GM21367 (cell line): ENCODE data around the gene STX11.

Experiments used
- ATAC-seq: cut with Tn5 transposase; IDR thresholded peaks from one replicate; pipeline ENCODE4 v1.9.1; 2021; ENCODE audit not compliant: unreplicated experiment

Gene STX11

GRCh38 chr6:144141470-144141869 is 8.8 kb upstream of the STX11 start:
- ATAC-seq: no peak

- no peak for ATAC-seq
Observed at GRCh38 chr6:144143106-144143505, 7.2 kb upstream of the STX11 start.

- no peak for ATAC-seq
Observed at GRCh38 chr6:144143878-144144277, 6.4 kb upstream of the STX11 start.

GRCh38 chr6:144144996-144145395 is 5.3 kb upstream of the STX11 start:
- ATAC-seq: no peak

GRCh38 chr6:144145541-144145940 is 4.8 kb upstream of the STX11 start:
- ATAC-seq: no peak

GRCh38 chr6:144148886-144149285 is 1.4 kb upstream of the STX11 start:
- no peak for ATAC-seq

- ATAC-seq: no peak
Observed at GRCh38 chr6:144149558-144149893, 791 bp upstream of the STX11 start.

GRCh38 chr6:144150710-144151657 is 667 bp downstream of the STX11 start:
- ATAC-seq: peak; percentile 48

- no peak for ATAC-seq
Observed at GRCh38 chr6:144152334-144152900, 2.1 kb downstream of the STX11 start.

- no peak for ATAC-seq
Observed at GRCh38 chr6:144153260-144153659, 2.9 kb downstream of the STX11 start.

GRCh38 chr6:144153971-144154370 is 3.7 kb downstream of the STX11 start:
- ATAC-seq: no peak

- peak; percentile 54 for ATAC-seq
Observed at GRCh38 chr6:144155529-144155928, 5.2 kb downstream of the STX11 start.

- peak; percentile 28 for ATAC-seq
Observed at GRCh38 chr6:144156338-144156737, 6.0 kb downstream of the STX11 start.

- no peak for ATAC-seq
Observed at GRCh38 chr6:144156991-144157390, 6.7 kb downstream of the STX11 start.

GRCh38 chr6:144158133-144158532 is 7.8 kb downstream of the STX11 start:
- ATAC-seq: no peak

GRCh38 chr6:144159223-144159622 is 8.9 kb downstream of the STX11 start:
- ATAC-seq: no peak

GRCh38 chr6:144159742-144160141 is 9.4 kb downstream of the STX11 start:
- ATAC-seq: no peak

GRCh38 chr6:144160431-144161005 is 10.2 kb downstream of the STX11 start:
- ATAC-seq: no peak

- ATAC-seq: no peak
Observed at GRCh38 chr6:144161975-144162374, 11.7 kb downstream of the STX11 start.

GRCh38 chr6:144162977-144163376 is 12.7 kb downstream of the STX11 start:
- ATAC-seq: peak; percentile 63

- ATAC-seq: no peak
Observed at GRCh38 chr6:144165784-144166183, 15.5 kb downstream of the STX11 start.

GRCh38 chr6:144170044-144170443 is 19.7 kb downstream of the STX11 start:
- no peak for ATAC-seq
